Smooth muscle cell (in vitro differentiated cells): Measurements from ENCODE around the gene PSMD11. TPM values are rescaled to one million over a fixed set of nuclear protein-coding genes. Genes with fewer than 3 reads are reported as not detected.

ENCODE experiments used
- DNase-seq: peaks from one replicate; lab custom pipeline; 2025; ENCODE audit not compliant: unreplicated experiment; lab: John Stamatoyannopoulos, UW
- H2AFZ ChIP-seq: fragments of 200-600 bp; sonication (generic); 2 replicates; pipeline ENCODE4 v1.6.0; 2016; ENCODE audit warnings: antibody characterized with exemption, low read depth, mild to moderate bottlenecking
- H3F3A ChIP-seq: fragments of 200-600 bp; sonication (generic); 2 replicates; pipeline ENCODE4 v1.6.0; 2017; ENCODE audit warnings: antibody characterized with exemption, low read depth
- H3K27ac ChIP-seq: fragments of 200-600 bp; sonication (generic); 2 replicates; pipeline ENCODE4 v1.5.1; 2016; ENCODE audit warnings: low read depth, mild to moderate bottlenecking
- H3K27me3 ChIP-seq: fragments of 200-600 bp; sonication (generic); 2 replicates; pipeline ENCODE4 v1.6.1; 2016; ENCODE audit warnings: low read depth, mild to moderate bottlenecking
- H3K36me3 ChIP-seq: fragments of 200-600 bp; sonication (generic); 2 replicates; pipeline ENCODE4 v1.5.1; 2016; ENCODE audit warnings: low read depth
- H3K4me1 ChIP-seq: fragments of 200-600 bp; sonication (generic); 2 replicates; pipeline ENCODE4 v1.5.1; 2016; ENCODE audit warnings: low read depth
- H3K4me2 ChIP-seq: fragments of 200-600 bp; sonication (generic); 2 replicates; pipeline ENCODE4 v1.6.0; 2016; ENCODE audit warnings: mild to moderate bottlenecking
- H3K4me3 ChIP-seq: fragments of 200-600 bp; sonication (generic); 2 replicates; pipeline ENCODE4 v1.5.1; 2016; ENCODE audit warnings: mild to moderate bottlenecking
- H3K79me2 ChIP-seq: fragments of 200-600 bp; sonication (generic); 2 replicates; pipeline ENCODE4 v1.6.0; 2016; ENCODE audit warnings: low read depth, mild to moderate bottlenecking
- H3K9ac ChIP-seq: fragments of 200-600 bp; sonication (generic); 2 replicates; pipeline ENCODE4 v1.6.0; 2016; ENCODE audit warnings: low read depth
- H3K9me3 ChIP-seq: fragments of 200-600 bp; sonication (generic); replicated peaks from 2 replicates; pipeline ENCODE4 v1.5.1; 2016; ENCODE audit warnings: low read depth
- H4K20me1 ChIP-seq: fragments of 200-600 bp; sonication (generic); 2 replicates; pipeline ENCODE4 v1.6.0; 2016; ENCODE audit warnings: low read depth
- CTCF ChIP-seq: fragments of 200-600 bp; sonication (generic); IDR thresholded peaks from 2 replicates; pipeline ENCODE4 v1.5.1; 2017; ENCODE audit warnings: borderline replicate concordance, mild to moderate bottlenecking, antibody characterized with exemption; ENCODE audit not compliant: insufficient read depth, poor library complexity, severe bottlenecking
- WGBS: methylation state at CpG from one replicate; pipeline ENCODE4 v1.1.7; 2016; ENCODE audit warnings: low lambda C conversion rate; 5-methylcytosine and 5-hydroxymethylcytosine counted together
- polyA plus RNA-seq: library from polyadenylated mRNA; unstranded; fragments of >200 nt; fragmentation: Nextera tagmentation; extraction: Ambion mirVana; gene quantifications from 2 replicates; pipeline ENCODE4 v1.2.1, GENCODE V29; 2016
- total RNA-seq: library from RNA; depleted of rRNA; stranded (reverse); fragments of >200 nt; gene quantifications from 2 replicates; pipeline ENCODE4 v1.2.3, GENCODE V29; 2014

The PSMD11 gene
- total and polyA plus RNA-seq, 2 experiments from 2014 or later: 46.9 to 150 TPM

- Histone ChIP-seq H3K9ac (no peak overlapping the region), H3K79me2 (peaks cover 71% of the 10 kb centered on the region), H3K27ac (no peak overlapping the region), H3K9me3 (no peaks in the 10 kb centered on the region), H3K4me1 (no peaks in the 10 kb centered on the region), H4K20me1 (peaks cover 94% of the 10 kb centered on the region), H3K36me3 (peaks cover 23% of the 10 kb centered on the region), H2AFZ (no peak overlapping the region), H3F3A (no peaks in the 10 kb centered on the region), H3K4me3 (no peak overlapping the region), H3K27me3 (no peaks in the 10 kb centered on the region), H3K4me2 (no peak overlapping the region)
- TF ChIP-seq CTCF: no peak
- 96% methylated on average over 1 of the region's 1 CpG for WGBS
- no peak for DNase-seq
These were observed 8.0 kb downstream of the PSMD11 start for GRCh38 chr17:32452281-32452680.

GRCh38 chr17:32453370-32453769 is 9.1 kb downstream of the PSMD11 start:
- no peaks in the 10 kb centered on the region for H3K9me3 ChIP-seq
- H3K36me3 ChIP-seq: peaks cover 23% of the 10 kb centered on the region
- H3F3A ChIP-seq: no peaks in the 10 kb centered on the region
- peaks cover 71% of the 10 kb centered on the region for H3K79me2 ChIP-seq
- no peak overlapping the region for H3K4me2 ChIP-seq
- WGBS: 97% methylated on average over 2 of the region's 2 CpGs
- no peaks in the 10 kb centered on the region for H3K4me1 ChIP-seq
- no peak for TF ChIP-seq CTCF
- no peak overlapping the region for H2AFZ ChIP-seq
- no peak overlapping the region for H3K4me3 ChIP-seq
- no peak overlapping the region for H3K9ac ChIP-seq
- H4K20me1 ChIP-seq: peaks cover 92% of the 10 kb centered on the region
- no peak overlapping the region for H3K27ac ChIP-seq
- H3K27me3 ChIP-seq: no peaks in the 10 kb centered on the region
- DNase-seq: no peak

DNA sequence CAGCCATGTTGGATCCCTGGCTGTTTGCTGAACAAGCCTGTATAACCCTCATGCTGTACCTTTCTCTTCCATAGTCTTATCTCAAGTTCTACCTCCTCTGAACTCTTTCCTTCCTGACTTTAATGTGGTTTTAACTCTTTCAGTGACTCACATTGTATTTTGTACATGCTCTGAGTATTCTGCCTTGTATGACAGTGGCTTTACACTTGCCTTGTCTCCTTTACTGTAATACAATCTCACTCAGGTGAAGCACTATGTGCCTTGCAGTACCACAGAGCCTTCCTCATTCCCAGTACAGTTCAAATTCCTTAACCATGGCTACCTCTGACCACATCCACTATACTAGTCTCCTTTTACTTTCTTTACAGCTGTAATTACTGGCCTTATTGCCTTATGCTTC is 14.1 kb downstream of the PSMD11 start:
- H3K27ac ChIP-seq: no peak overlapping the region
- peaks cover 17% of the 10 kb centered on the region for H3K36me3 ChIP-seq
- no peaks in the 10 kb centered on the region for H3K27me3 ChIP-seq
- no peak overlapping the region for H2AFZ ChIP-seq
- no peak for DNase-seq
- H3F3A ChIP-seq: no peaks in the 10 kb centered on the region
- no peak overlapping the region for H3K4me3 ChIP-seq
- H3K9me3 ChIP-seq: no peaks in the 10 kb centered on the region
- peaks cover 51% of the 10 kb centered on the region for H3K79me2 ChIP-seq
- H3K9ac ChIP-seq: no peak overlapping the region
- H3K4me1 ChIP-seq: no peaks in the 10 kb centered on the region
- no peak overlapping the region for H3K4me2 ChIP-seq
- peaks cover 90% of the 10 kb centered on the region for H4K20me1 ChIP-seq
- no peak for TF ChIP-seq CTCF

DNA sequence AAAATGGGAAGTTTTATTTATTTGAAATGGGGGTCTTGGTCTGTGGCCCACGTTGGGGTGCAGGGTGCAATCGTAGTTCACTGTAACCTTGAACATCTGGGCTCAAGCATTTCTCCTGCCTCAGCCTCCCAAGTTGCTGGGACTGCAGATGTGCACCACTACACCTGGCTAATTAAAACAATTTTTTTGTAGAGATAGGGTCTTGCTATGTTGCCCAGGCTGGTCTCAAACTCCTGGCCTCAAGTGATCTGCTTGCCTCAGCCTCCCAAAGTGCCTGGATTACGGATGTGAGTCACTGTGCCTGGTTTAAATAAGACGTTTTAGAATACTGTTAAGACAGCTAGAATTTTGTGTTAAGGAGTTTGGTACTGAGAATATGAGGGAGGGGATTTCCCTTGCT is 15.7 kb downstream of the PSMD11 start:
- Histone ChIP-seq H3F3A (no peaks in the 10 kb centered on the region), H3K9ac (no peak overlapping the region), H3K27me3 (no peaks in the 10 kb centered on the region), H3K9me3 (no peaks in the 10 kb centered on the region), H3K4me2 (no peak overlapping the region), H3K4me3 (no peak overlapping the region), H3K27ac (no peak overlapping the region), H3K79me2 (peaks cover 43% of the 10 kb centered on the region), H3K36me3 (peaks cover 21% of the 10 kb centered on the region), H4K20me1 (peaks cover 84% of the 10 kb centered on the region), H2AFZ (no peak overlapping the region), H3K4me1 (no peaks in the 10 kb centered on the region)
- 92% methylated on average over 4 of the region's 4 CpGs for WGBS
- no peak for DNase-seq
- TF ChIP-seq CTCF: no peak
